Mesothelial cell of epicardium (in vitro differentiated cells): Measurements from ENCODE around the gene GASK1A. TPM values are rescaled to one million over a fixed set of nuclear protein-coding genes. Genes with fewer than 3 reads are reported as not detected.
A peak's percentile ranks its signal among the peaks of the same experiment; 100 is the strongest.

Experiments used
- DNase-seq, 2 experiments: peaks; one replicate each; pipeline ENCODE4 v3.0.0; 2021; ENCODE audit warnings: low spot score in 2 of 2; ENCODE audit not compliant: unreplicated experiment in 2 of 2
- H3K27ac Mint-ChIP-seq: 2 replicates; pipeline ENCODE4 v1.8.0; 2021; ENCODE audit warnings: mixed read lengths
- H3K27me3 Mint-ChIP-seq: 2 replicates; pipeline ENCODE4 v1.8.0; 2021; ENCODE audit warnings: low read depth, mixed read lengths
- H3K36me3 Mint-ChIP-seq: 2 replicates; pipeline ENCODE4 v1.8.0; 2021; ENCODE audit warnings: mixed read lengths
- H3K4me1 Mint-ChIP-seq: 2 replicates; pipeline ENCODE4 v1.8.0; 2021; ENCODE audit warnings: mixed read lengths
- H3K4me3 Mint-ChIP-seq: 2 replicates; pipeline ENCODE4 v1.8.0; 2021; ENCODE audit warnings: mild to moderate bottlenecking, moderate library complexity, mixed read lengths
- H3K9me3 Mint-ChIP-seq: 2 replicates; pipeline ENCODE4 v1.8.0; 2021; ENCODE audit warnings: mixed read lengths
- CTCF ChIP-seq: fragments of 200-600 bp; sonication (generic); IDR thresholded peaks from one replicate; pipeline ENCODE4 v1.5.0; 2021; ENCODE audit warnings: antibody characterized with exemption; ENCODE audit not compliant: unreplicated experiment
- total RNA-seq: library from RNA; stranded (reverse); gene quantifications from 3 replicates; pipeline ENCODE4 v1.2.1, GENCODE V29; 2021

GASK1A gene
- total RNA-seq, 1 donor from 2014 or later = 1.6 TPM

DNA sequence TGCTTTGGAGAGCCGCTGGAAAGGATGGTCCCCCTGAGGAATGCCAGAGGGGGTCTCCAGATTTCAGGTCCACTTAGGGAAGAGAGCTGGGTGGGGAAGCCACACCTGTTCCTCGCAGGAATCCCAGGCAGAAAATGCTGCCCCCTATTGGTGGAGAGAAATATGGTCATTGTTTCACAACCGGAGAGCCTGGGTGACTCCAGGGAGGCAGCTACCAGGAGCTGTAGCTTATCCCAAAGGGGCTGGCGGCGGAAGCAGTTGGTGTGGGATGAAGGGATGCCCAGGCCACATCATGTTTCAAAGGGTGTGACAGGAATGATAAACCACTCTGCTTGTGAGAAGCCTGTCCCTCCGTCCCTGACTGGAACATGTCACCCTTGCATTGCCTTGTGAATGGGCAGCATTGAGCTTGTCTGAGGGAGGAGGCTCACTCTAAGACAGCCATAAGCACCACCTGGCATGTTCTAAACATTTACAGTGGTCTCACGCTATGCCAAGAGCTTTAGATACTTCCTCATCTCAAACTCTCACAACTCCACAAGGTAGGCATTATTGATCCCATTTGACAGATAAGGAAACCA is 92.3 kb downstream of the GASK1A start:
- Mint-ChIP-seq H3K27ac (no peak overlapping the region), H3K27me3 (peaks cover 18% of the 10 kb centered on the region), H3K9me3 (no peaks in the 10 kb centered on the region), H3K4me1 (no peaks in the 10 kb centered on the region), H3K36me3 (no peaks in the 10 kb centered on the region), H3K4me3 (no peak overlapping the region)
- no peak for DNase-seq
- peak; percentile 60 for TF ChIP-seq CTCF

DNA sequence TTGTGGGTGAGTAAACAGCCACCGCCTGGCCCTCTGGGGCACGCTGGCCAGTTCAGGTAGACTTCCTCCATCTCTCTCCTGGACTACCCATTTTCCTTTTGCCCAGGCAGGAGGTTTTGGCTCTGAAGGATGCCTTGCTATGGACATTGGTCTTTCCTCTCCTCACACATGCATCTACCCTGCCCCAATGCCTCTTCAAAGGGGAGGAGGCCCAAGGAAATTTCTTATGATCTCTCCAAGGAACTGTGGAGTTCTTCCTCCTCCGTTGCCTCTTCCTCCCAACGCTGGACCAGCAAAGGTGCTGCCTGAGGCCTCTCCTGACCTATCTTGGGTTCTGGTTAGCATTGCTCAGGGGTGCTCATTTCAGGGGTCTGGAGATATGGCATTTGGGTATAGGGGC is 93.2 kb downstream of the GASK1A start:
- no peak for DNase-seq
- peaks cover 2% of the 10 kb centered on the region for H3K4me1 Mint-ChIP-seq
- peaks cover 2% of the 10 kb centered on the region for H3K36me3 Mint-ChIP-seq
- H3K4me3 Mint-ChIP-seq = no peak overlapping the region
- H3K27me3 Mint-ChIP-seq = peaks cover 18% of the 10 kb centered on the region
- no peaks in the 10 kb centered on the region for H3K9me3 Mint-ChIP-seq
- no peak for TF ChIP-seq CTCF
- no peak overlapping the region for H3K27ac Mint-ChIP-seq

GRCh38 chr3:43073116-43073835 is 94.2 kb downstream of the GASK1A start:
- Mint-ChIP-seq H3K4me1 (peaks cover 2% of the 10 kb centered on the region), H3K9me3 (no peaks in the 10 kb centered on the region), H3K36me3 (peaks cover 3% of the 10 kb centered on the region), H3K27ac (no peak overlapping the region), H3K27me3 (peaks cover 18% of the 10 kb centered on the region), H3K4me3 (no peak overlapping the region)
- no peak for TF ChIP-seq CTCF
- DNase-seq = no peak

- Mint-ChIP-seq H3K4me3 (no peak overlapping the region), H3K27ac (no peak overlapping the region), H3K4me1 (peaks cover 2% of the 10 kb centered on the region), H3K9me3 (no peaks in the 10 kb centered on the region), H3K36me3 (peaks cover 5% of the 10 kb centered on the region), H3K27me3 (peaks cover 18% of the 10 kb centered on the region)
- TF ChIP-seq CTCF = no peak
- no peak for DNase-seq
Observed at GRCh38 chr3:43073836-43074220, 94.7 kb downstream of the GASK1A start.

DNA sequence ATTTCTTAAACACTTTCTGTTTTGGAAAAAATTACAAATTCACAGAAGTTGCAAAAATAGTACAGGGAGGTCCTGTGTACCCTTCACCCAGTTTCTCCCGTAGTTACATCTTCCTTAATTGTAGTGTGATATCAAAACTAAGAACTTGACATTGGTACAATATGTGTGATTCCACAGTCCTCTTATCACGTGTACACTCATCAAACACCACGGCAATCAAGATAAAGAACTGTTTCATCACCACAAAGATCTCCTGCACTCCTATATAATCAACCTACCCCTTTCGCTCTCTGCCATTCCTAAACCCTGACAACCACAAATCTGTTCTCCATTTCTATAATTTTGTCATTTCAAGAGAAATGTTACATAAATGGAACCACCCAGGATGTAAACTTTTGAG is 95.4 kb downstream of the GASK1A start:
- TF ChIP-seq CTCF = no peak
- Mint-ChIP-seq H3K27ac (no peak overlapping the region), H3K4me3 (no peak overlapping the region), H3K36me3 (peaks cover 5% of the 10 kb centered on the region), H3K4me1 (peaks cover 2% of the 10 kb centered on the region), H3K9me3 (no peaks in the 10 kb centered on the region), H3K27me3 (peaks cover 18% of the 10 kb centered on the region)
- DNase-seq = no peak
